Spleen (tissue), 7 donors: Measurements from ENCODE around the gene TMEM94.

Experiments
- POLR2A ChIP-seq, 3 donors: fragments of 450-650 bp; IDR thresholded peaks; one replicate each; pipeline ENCODE4 v1.5.1; 2017; ENCODE audit warnings: antibody characterized with exemption in 3 of 3, mild to moderate bottlenecking in 1 of 3
- POLR2AphosphoS5 ChIP-seq, 3 donors: sonication (generic); formaldehyde crosslinking; IDR thresholded peaks; one replicate each; pipeline ENCODE4 v1.5.1; 2017; ENCODE audit warnings: antibody characterized with exemption in 3 of 3
- TF ChIP-seq, protein P1 (sequence below), 11 experiments: fragments of 200-600 bp in 7 of 11; fragments of 450-650 bp in 4 of 11; sonication (generic) in 4 of 11; IDR thresholded peaks in 8 of 11; conservative IDR thresholded peaks in 3 of 11; 1 replicate in 7 of 11; 2 replicates in 4 of 11; pipeline versions ENCODE4 v1.4.0 to v1.8.0; 2016 to 2021; ENCODE audit warnings: antibody characterized with exemption in 11 of 11, inconsistent platforms in 4 of 11, mild to moderate bottlenecking in 1 of 11
- donor health status: DM: no; HTN: no; CAD: no; lungs with moderate emphysema.
- donor health status: DM: no; HTN: no; CAD: no.
- donor health status: DM: no; HTN: no; CAD: no.

DNA sequence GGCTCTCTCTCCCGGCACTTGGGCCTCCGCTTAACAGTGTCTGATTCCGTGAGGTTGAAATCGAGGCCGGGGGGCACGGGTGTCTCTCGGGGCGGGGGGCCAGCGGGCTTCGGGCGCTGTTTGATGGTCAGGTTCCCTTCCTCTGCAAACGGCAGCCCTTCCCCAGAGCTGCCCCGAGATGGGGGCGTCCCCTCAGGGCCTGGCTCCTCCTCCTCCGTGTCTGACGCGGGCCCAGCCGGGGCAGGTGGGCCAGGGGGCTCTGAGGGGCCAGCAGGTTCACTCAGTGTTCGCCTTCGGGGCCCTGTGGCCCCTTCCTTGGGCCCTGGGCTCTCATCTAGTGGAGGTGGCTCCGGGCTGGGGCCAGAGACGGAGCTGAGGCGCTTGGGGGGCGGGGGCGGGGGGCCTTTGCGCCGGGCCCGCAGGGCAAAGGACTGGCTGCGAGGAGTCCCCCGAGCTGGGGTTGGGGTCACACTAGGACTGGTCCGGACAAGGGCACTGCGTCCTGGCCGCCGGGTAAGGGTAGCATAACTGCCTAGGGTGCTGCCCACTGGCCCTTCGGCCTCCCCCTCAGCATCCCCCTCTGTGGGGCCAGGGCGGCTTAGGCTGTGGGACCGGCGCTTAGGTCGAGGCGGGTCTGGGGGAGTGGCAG is 45.8 kb downstream of the TMEM94 start:
- TF ChIP-seq, protein P1, sequence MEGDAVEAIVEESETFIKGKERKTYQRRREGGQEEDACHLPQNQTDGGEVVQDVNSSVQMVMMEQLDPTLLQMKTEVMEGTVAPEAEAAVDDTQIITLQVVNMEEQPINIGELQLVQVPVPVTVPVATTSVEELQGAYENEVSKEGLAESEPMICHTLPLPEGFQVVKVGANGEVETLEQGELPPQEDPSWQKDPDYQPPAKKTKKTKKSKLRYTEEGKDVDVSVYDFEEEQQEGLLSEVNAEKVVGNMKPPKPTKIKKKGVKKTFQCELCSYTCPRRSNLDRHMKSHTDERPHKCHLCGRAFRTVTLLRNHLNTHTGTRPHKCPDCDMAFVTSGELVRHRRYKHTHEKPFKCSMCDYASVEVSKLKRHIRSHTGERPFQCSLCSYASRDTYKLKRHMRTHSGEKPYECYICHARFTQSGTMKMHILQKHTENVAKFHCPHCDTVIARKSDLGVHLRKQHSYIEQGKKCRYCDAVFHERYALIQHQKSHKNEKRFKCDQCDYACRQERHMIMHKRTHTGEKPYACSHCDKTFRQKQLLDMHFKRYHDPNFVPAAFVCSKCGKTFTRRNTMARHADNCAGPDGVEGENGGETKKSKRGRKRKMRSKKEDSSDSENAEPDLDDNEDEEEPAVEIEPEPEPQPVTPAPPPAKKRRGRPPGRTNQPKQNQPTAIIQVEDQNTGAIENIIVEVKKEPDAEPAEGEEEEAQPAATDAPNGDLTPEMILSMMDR (IDR thresholded peaks at IDR 0.05 in 8 of 11, conservative IDR thresholded peaks at IDR 0.05 in 3 of 11) = no peak
- TF ChIP-seq POLR2A (IDR thresholded peaks at IDR 0.05) = no peak
- TF ChIP-seq POLR2AphosphoS5 (IDR thresholded peaks at IDR 0.05) = peak in 1 of 3 donors; percentile 32
